GM21526 (cell line): ENCODE results near the gene CD63.
A peak's percentile ranks its signal among the peaks of the same experiment; 100 is the strongest.

Source experiments
- ATAC-seq: cut with Tn5 transposase; IDR thresholded peaks from one replicate; pipeline ENCODE4 v1.9.1; 2021; ENCODE audit warnings: moderate library complexity; ENCODE audit not compliant: unreplicated experiment, low FRiP score

Gene CD63

DNA sequence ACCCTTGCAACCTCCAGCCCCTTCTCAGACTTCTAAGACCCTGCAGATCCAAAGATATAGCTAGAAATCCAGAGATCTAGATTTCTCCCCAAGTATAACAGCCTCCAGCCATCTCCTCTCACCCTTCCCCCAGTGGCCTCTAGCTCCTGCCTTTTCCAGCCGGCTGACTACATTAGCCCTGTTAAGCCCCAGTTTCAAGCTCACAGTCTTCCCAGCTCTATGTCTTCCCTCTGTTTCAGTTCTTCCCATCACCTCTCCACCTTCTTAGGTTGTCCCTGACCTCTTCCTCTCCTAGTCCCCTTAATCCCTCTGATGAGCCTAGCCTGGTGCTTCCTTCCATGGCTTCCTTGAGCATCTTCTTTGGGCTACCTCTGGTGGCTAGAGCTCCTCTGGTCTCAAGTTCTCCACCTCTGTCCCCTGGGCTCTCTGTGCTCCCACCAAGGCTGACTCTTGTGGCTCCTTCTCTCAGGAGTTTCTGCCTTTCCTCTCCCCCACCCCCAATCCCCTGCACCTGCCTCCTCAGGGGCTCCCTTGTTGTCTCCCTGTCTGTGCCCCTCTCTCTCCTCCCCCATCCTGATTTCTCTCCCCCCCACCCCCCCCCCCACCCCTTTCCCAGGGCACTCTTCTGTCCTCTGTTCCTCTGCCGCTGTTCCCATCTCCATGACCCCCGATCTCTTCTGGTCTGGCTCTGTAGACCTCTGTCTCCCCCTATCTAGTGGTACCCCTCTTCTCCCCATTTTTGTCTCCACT, 13.3 kb upstream of the CD63 start:
- no peak for ATAC-seq

DNA sequence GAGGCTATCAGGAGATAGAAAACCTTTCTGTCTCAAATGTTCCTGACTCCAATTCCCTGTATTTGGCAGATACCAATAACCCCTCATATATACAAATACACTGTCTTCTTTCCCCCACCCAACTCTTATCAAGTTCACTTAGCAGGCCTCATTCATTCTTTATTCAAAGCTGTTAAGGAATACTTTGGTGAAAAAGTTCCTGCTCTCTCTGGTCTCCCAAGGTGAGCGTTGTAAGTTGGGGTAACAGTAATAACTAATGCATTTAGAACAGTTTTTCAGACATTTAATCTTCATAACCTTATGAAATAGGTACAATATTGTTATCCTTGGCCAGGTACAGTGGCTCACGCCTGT, 10.2 kb upstream of the CD63 start:
- ATAC-seq, result no peak

DNA sequence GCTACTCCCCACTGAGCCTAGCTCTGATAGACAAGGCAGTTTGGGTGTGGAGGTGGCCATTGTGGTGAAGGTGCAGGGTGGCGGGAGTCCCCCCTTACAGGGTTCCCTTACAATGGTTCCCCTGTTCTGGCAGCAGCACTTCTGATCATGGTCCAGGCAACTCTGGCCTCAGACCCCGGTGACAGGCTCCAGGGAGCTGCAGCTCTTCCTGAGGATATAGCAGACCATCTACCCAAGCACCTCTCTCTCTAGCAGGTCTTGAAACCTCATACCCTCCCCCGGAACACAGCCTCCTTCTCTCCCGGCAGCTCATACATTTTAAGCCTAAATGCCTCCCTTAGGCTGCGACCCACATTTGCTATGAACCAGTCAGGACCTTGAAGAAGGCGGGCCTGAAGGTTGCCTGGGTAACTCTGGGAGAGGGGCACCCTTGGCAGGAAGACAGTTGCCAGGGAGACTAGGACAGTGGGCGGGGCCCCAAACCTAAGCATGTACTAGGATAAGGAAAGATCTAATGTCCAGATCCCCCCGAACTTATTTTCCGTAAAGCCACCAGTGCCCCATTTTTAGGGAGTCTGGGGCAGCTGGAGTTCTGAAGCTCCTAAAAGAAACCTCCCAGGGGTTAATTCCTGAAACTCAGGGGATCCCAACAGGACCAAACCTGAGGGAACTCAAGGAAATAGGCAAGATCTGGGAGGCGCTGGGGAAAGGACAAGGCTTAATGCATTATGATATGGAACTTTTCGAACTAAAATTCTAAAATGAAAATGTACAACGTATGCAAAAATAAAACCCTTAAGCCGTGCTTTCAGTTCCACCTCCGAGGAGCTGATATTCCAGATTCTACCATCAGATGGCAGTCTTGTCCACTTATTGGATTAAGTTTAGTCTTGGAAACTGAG, 9.6 kb upstream of the CD63 start:
- ATAC-seq, result peak; percentile 84

DNA sequence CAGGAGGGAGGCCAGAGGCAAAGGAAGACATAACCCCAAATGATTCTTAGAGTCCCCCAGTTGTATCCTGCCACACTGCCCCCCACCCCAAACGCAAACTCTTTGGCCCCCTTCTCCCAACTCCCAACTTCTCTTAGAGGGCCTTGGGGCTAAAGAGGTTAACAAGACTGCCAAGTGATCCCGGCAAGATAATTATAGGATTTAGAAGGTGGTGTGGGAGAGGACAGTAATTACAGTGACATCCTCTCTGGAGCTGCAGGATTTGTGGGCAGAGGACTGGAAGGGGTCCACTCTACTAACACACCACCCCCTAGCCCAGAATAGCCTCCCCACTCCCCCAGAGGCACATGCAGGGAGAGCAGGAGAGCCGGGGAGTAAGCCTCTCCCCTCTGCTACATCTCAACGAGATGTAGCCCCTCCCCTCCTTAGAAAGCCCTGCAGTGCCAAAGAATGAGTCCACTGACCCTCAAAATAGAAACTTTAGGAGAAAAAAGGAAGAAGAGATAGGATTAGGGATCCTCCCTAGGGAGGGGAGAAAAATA, 8.8 kb upstream of the CD63 start:
- ATAC-seq, result no peak

DNA sequence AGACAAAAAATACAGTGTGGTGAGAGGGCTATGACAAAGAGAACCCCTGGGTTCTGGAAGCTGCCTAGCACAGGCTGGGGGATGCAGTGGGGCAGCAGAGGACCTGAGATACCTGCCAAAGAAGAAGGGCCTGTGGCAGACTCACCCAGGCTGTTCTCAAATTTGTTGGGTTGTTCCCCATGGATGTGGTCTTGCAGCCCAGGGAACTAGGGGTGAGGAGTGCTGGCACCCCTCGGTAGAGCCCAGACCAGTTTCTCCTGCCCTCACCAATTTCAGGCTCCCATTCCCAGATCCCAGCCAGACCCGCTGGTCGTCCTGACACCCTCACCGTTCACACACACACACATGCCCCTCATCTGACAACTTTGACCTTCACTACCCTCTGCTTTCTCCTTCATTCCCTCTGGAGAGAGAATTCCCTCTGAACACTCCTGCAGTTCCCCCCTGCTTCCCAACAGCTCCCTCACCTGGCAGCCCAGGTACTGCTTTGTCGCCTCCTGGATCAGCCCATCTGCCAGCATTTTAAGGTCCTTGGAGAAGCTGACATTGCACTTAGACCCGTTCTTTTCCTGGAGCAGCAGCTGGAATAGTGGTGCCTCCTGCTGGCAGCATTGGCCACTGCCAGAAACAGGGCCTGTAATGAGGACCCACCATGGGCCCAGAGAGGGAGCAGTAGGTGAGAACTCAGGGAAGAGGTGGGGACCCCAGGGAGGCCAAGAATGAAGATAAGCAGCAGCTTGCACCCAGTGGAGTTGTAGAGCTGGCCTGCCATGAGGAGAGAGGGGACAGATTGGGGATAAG, 8.2 kb upstream of the CD63 start:
- peak; percentile 48 for ATAC-seq

DNA sequence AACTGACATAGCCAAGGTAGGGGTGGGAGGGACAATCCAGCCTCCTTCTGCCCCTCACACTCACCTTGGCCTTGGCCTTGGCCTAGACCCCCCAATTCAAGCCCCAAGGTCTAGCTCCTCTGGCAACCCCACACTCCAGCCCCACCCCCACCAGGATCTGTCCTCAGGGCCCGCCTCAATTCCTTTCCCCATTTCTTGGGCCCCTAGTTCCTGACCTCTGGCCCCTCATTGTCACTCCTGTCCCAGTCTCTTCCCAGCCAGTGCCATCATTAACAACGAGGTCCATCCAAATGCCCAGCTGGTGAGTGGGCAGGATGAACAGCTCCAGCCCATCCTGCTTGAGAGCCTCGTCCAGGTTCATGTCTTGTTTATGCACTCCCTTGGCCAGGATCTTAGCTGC, 7.3 kb upstream of the CD63 start:
- ATAC-seq, result no peak

DNA sequence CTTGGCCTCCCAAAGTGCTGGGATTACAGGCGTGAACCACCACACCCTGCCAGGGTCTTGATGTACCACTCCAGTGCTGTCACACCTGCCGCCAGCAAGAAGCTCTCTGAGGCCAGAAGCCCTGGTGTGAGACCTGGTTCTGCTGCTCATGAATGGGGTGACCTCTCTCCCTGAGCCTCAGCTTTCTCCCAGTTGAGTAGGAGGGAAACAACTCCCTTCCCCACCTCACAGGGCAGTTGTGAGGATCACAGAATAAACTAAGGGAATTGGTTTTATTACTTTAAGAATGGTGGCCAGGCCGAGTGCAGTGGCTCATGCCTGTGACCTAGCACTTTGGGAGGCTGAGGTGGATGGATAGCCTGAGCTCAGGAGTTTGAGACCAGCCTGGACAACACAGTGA, 5.8 kb upstream of the CD63 start:
- no peak for ATAC-seq

DNA sequence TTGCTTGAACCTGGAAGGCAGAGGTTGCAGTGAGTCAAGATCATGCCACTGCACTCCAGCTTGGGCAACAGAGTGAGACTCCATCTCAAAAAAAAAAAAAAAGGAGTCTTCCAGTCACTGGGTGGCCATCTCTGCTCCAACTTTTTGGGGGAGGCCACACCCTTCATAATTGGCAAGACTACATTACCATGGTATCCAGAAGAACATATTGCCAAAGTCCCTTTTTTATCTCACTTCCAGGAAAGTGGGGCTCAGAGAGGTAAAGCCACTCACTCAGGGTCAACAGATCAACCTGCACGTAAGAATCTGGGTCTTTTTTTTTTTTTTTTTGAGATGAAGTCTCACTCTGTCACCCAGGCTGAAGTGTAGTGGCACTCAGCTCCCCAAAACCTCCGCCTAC, 5.0 kb upstream of the CD63 start:
- ATAC-seq, result no peak

DNA sequence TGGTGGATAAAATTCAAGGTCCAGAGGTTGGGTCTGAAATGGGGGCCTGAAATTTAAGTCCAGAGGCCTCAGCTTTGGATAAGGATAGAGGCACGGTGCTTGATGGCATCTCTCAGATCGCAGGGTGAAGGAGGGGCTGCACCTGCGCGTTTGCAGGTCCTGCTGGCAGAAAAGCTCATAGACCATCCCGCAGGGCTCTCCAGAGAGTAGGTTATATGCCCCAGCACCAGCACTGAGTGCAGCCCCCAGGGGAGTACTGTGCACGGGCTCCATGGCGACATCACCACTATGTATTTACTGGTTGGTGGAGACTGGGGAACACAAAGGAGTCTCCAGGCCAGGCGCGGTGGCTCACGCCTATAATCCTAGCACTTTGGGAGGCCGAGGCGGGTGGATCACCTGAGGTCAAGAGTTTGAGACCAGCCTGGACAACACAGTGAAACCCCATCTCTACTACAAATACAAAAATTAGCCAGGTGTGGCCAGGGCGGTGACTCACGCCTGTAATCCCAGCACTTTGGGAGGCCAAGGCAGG, 4.3 kb upstream of the CD63 start:
- ATAC-seq, result no peak

DNA sequence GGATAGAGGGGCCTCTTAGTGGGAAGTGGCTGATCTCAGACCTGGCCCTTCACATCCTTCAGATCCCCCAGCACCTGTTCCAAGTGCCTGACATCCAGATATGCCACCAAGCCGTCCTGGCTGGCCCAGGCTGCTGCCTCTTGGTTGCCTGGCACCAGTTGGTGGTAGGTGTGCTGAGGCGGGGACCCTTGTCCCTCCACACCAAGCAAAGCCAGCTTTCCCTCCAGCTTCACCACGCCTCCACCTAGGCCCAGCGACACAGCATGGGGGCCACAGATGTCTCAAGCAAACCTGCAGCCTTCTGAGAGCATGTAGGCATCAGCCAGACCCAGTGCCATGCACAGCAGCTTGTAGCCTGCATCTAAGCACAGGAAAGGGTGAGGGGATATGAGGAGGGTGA, 3.5 kb upstream of the CD63 start:
- no peak for ATAC-seq

DNA sequence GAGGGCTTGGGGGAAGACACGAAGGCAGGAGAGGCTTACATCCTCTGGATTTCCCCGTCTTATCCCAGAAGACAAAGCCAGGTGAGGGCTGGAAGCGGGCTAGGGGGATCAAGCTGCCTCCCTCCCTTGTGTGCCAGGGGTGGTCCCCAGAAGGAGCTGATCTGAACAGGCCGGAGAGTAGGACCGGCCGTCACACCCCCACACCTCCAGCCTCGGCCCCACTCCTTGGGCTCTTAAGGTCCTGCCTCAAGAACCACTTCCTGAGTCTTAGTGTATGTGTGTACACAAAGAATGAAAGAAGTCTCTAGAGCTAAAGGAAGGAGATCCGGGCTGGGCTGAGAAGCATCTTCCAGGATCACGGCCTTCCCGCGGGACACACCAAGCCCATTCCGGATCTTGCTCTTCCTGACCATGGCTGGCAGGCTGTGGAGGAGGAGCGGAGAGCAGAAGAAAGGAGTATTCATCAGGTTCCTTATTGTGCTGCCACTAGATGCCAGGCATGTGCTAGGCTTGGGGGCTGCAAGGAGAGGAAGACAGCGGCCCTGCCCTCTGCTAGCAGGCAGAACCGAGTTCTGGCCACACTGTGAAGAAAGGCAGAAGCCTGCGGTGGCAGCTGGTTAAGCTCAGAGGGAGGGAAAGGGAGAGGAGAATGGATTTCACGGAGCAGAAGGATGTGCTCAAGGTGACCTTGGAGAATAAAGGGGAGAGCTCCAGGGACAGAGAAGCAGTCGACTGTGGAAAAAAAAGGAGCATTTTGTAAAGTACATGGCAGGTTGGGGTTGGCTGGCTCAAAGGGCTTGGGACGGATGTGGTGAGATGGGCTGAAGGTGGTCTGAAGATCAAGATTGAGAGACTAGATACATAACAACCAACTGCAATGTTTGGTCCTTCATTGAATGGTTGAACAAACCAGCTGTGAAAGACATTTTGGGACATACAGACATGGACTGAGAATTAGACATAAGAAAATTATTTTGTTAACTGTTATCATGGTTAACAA, 1.3 kb upstream of the CD63 start:
- peak; percentile 31 for ATAC-seq

DNA sequence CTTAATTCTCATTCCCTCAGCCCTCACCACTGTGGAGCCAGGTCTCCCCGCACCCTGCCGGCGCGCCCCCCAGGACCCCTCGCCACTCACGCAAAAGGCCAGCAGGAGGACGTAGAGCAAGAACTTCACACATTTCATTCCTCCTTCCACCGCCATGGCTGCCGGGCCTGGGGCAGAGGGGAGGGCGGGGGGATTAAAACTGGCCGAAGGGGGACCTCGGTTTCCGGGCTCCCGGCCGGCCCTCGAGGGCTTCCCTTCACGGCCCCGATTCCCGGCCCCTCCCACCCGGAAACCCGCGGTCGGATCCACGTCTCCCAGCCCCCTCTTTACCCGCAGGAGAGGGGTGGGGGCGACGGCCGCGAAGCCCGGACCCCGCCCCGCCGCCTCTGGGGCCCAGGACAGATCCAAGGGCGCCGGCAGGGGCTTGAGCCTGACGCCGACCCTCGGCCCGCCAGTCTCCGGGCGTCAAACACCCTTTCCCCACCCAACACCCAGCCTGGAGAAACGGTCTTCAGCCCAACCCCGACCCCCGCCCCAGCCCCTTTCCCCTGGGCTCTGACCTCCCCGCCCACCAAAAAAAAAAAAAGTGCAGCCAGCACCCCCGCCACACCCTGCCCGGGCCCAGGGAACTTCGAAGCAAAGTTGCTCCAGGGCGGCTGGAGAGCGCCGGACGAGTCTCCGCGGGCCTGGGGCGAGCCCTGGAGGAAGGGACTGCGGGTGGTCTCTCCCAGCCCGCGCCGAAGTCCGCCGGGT, 447 bp downstream of the CD63 start:
- peak; percentile 17 for ATAC-seq

DNA sequence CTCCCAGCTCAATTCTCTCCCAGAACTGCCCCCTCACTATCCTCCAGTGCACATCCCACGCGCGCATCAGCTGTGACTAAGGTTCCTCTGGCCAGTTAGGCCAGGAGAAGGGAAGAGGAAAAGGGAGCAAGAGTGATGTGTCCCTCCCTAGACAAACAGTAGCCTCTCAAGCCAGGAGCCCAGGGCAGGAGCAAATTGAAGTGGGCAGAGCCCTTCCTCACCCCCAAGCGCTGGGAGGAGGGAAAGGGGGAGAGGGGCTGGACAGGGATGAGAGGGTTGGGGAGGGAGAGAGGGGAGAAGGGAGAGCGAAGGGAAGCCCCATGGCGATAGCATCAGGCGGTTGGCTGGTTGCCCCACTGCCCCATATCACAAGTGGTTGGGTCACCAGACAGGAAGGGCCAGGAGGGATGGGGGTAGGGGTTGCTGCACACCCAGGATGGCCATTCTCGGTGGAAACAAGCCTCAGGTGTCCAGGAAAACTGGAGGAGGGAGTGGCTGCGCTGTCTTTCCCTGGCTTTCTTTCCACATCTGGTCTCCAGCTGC, 1.1 kb downstream of the CD63 start:
- ATAC-seq, result no peak

DNA sequence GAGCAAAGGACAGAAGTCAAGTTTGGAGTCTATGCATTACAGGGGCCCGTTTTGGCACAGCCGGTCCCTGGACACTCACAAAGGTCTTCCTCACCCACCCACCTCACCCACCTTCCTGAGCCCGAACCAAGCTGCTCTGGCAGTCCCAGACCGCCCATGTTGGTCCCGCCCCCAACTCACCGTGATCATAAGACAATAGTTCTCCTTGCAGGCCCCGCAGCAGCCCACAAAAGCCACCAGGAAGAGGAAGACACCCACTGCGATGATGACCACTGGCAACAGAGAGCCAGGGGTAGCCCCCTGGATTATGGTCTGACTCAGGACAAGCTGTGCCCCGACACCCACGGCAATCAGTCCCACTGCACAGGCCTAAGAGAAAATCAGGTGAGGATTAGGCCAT, 1.8 kb downstream of the CD63 start:
- no peak for ATAC-seq

DNA sequence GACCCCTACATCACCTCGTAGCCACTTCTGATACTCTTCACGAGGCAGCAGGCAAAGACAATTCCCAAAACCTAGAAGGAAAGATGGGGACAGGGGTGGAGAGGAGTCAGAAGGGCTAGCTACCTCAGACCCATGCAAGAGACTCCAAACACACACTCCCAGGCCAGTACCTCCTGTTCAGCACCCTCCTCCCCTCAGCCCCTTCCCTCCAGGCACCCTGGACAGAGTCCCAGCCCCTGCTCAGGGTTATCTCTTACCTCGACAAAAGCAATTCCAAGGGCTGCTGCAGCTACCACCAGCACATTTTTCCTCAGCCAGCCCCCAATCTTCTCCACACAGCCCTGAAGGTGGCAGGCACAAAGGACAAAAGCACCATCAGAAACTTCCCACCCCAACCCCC, 3.3 kb downstream of the CD63 start:
- no peak for ATAC-seq

DNA sequence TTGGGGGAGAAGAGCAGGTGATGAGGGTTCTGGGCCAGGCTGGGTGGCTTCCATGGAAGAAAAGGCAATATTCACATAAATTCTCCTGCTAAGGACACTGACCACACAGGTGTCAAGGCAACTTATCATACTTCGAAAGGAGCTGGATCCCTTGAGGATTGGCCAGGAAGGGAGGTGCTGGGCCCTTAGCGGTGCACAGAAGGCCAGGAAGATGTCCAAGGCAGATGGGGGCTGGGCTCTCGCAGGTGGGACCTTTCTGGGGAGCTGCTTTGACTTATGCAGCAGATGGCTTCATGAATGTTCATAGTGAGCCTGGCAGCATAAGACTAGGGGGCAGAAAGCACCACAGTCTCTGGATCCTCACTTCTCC, 3.9 kb downstream of the CD63 start:
- ATAC-seq, result no peak

DNA sequence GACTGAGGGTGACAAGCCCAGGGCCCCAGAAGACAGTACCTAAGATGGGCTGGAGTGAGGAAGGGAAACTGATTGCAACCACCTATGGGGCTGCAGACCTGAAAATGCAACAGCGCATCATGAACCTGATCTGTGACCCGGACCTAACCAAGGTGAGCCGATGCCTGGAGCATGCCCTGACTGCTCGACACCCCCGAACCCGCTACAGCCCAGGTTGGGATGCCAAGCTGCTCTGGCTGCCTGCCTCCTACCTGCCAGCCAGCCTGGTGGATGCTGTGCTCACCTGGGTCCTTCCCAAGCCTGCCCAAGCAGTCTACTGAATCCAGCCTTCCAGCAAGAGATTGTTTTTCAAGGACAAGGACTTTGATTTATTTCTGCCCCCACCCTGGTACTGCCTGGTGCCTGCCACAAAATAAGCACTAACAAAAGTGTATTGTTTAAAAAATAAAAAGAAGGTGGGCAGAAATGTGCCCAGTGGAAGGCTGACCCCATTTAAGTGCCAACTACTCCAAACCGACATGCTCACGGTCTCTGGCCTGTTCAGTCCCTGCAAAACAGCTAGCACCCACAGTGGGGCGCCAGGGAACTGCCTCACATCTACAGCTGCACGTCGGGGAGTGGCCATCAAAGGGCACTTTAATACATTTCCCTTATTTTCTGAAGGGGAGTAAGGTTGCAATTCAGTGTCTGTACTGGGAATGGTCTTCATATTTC, 4.4 kb downstream of the CD63 start:
- ATAC-seq, result no peak
